Ramos (cell line): ENCODE results near the gene TIAM1.

ENCODE experiments used
- in situ Hi-C: fragments of 300-500 bp; cut with MboI; formaldehyde crosslinking; loops from one replicate; pipeline ENCODE4 v1.14.3; 2022; ENCODE audit warnings: low sequenced_read_pairs; ENCODE audit not compliant: unreplicated experiment

Gene TIAM1

DNA sequence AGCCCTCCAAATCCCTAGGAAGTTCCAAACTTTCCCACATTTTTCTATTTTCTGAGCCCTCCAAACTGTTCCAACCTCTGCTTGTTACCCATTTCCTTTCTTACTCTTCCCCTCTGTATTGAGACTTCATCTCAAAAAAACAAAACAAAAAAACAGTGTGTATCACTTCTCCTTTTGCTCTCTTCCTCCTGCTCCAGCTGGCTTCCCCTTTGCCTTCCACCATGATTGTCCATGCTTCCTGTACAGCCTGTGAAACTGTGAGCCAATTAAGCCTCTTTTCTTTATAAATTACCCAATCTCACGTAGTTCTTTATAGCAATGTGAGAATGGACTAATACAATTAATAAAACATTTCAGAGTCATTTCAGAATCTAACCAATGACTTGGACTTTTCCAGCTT is 236.2 kb downstream of the TIAM1 start:
- in situ Hi-C loops, result no loop called here

DNA sequence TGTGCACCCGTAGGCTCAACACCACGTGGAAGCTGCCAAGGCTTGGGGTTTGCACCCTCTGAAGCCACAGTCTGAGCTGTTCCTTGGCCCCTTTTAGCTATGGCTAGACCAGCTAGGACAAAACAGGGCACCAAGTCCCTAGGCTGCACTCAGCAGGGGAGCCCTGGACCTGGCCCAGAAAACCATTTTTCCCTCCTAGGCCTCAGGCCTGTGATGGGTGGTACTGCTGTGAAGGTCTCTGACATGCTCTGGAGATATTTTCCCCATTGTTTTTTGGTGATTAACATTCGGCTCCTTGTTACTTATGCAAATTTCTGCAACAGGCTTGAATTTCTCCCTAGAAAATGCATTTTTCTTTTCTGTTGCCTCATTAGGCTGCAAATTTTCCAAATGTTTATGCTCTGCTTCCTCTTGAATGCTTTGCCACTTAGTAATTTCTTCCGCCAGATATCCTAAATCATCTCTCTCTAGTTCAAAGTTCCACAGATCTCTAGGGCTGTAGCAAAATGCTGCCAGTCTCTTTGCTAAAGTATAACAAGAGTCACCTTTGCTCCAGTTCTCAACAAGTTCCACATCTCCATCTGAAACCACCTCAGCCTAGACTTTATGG is 236.8 kb downstream of the TIAM1 start:
- in situ Hi-C loops, result no loop called here

DNA sequence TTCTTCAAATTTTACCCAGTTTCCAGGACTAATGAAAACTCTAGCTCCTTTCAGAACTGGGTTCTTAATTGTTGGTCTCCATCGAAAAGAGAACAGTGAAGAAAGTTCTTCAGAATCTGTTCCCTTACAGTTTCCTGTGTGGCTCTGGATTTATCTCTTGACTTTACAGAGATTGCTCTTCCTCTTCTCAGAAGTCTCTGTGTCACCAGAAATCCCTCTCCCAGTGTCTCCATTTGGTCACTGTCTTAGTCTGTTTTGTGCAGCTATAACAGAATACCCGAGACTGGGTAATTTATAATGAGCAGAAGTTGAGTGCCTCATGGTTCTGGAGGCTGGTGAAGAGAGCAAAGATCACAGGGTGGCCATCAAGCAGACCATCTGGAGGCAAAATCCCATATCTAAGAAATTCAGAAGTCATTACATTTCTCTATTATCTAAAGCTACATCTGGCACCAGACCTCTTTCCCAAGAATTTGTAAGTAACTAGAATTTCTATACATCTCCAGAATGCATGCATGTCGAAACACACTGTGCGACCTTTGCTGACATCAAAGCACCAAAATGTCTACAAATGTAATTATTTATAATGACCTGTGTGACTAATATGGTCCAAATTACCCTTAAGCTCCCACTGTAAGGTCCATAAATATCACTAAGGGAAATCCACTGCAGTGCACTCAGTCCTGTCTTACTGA is 240.3 kb downstream of the TIAM1 start:
- in situ Hi-C loops, result no loop called here

DNA sequence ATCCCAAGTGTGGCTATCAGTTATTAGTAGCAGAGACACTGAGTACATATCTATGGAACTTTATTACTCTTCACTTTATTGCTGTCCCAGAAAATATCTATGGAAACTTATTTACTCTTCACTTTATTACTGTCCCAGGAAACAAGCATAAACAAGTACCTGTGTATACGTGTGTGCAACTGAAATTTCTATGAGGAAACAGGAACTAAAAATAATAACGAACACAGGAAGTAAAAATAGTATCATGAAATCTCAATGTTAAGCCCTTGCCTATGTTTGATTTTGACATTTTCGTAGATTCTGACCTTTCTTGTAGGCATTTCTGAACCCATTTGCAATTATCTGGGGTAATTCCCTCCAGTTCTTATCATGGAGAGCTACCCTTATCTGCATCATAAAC is 240.9 kb downstream of the TIAM1 start:
- in situ Hi-C loops, result no loop called here

DNA sequence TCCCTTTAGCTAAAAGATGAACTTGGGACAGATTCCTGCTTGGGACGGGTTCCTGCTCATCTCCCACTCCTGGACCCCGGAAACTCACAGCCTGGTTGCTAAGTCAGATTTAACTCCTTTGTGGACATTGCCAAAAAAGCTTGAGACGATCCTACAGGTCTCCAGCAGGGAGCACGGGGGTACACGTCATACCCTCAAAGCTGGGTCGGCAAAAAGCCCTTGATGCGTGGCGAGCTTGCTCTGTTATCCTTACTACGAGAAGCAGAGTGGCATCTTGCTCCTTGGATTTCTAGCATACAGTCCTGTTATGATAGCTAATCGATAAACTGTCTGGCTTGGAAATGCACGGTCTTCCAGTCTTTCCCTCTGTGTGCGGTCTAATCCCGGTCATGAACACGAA is 244.9 kb downstream of the TIAM1 start:
- in situ Hi-C loops, result loop anchor here (10.0 to 25.0 kb wide), 3 partner anchors 262 to 762 kb away; partner anchors contain the start of genes KRTAP23-1, KRTAP27-1 and KRTAP7-1

DNA sequence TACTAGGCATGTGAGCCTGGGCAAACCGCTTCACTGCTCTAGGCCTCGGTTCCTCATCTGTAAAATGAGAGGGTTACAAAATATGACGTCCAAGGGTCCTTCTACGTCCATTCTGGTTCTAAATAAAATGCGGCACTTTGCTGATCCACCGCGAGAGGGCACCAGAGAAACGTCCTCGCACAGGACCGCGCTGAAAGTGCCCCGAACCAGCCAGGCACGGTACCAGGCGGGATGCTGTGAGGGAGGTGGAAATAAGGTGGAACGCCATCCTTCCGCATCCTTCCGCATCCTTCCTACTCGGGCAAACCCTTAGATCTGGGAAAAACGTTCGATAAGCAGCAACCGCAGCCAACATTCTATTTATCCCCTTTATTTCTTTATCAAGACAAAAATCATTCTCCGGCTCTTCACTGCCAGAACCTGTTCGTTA is 245.5 kb downstream of the TIAM1 start:
- in situ Hi-C loops, result loop anchor here (10.0 to 25.0 kb wide), 3 partner anchors 261 to 761 kb away; partner anchors contain the start of genes KRTAP23-1, KRTAP27-1 and KRTAP7-1

DNA sequence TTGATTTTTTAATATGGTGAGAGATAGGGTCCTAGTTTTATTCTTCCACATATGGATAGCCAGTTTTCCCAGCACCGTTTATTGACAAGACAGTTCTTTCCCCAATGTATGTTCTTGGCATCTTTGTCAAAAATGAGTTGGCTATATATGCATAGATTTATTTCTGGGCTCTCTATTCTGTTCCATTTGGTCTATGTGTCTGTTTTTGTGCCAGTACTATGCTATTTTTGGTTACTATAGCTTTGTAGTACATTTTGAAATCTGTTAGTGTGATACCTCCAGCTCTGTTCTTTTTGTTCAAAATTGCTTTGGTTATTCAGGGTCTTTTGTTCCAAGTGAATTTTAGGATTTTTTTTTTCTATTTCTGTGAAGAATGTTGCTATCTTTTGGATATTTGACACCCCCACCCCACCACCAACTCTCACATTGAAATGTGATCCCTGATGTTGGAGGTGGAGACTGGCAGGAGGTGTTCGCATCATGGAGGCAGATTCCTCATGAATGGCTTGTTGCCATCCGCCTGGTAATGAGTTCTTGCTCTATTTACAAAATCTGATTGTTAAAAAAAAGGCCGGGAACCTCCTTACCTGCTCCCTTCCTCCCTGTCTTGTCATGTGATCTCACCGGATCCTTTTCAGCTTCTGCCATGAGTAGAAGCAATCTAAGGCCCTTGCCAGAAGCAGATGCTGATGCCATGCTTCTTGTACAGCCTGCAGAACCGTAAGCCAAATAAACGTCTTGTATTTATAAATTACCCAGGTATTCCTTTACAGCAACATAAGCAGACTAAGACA is 251.0 kb downstream of the TIAM1 start:
- in situ Hi-C loops, result loop anchor here (10.0 to 25.0 kb wide), 3 partner anchors 256 to 756 kb away; partner anchors contain the start of genes KRTAP23-1, KRTAP27-1 and KRTAP7-1

DNA sequence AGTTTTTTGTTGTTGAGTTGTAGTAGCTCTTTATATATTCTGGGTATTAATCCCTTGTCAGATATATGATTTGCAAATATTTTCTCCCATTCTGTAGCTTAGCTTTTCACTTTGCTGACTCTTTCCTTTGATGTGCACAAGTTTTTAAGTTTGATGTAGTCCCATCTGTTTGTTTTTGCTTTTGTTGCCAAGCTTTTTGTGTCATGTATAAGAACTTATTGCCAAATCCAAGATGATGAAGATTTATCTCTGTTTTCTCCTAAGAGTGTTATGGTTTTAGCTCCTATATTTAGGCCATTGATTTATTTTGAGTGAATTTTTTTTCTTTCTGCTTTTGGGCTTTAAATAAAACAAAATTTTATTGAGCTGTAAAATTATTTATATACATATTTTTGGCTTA is 253.7 kb downstream of the TIAM1 start:
- in situ Hi-C loops, result loop anchor here (10.0 to 25.0 kb wide), 3 partner anchors 253 to 753 kb away; partner anchors contain the start of genes KRTAP23-1, KRTAP27-1 and KRTAP7-1

DNA sequence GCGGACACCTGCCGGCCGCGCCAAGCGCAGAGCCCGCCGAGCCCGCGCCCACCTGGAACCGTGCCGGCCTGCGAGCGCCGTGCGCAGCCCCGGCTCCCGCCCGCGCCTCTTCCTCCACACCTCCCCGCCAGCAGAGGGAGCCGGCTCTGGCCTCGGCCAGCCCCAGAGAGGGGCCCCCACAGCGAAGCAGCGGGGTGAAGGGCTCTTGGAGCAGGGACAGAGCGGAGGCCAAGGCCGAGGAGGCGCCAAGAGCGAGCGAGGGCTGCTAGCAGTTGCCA is 255.6 kb downstream of the TIAM1 start:
- in situ Hi-C loops, result loop anchor here (25.0 kb wide), 2 partner anchors 251 to 751 kb away; partner anchors contain the start of genes KRTAP23-1, KRTAP27-1 and KRTAP7-1

DNA sequence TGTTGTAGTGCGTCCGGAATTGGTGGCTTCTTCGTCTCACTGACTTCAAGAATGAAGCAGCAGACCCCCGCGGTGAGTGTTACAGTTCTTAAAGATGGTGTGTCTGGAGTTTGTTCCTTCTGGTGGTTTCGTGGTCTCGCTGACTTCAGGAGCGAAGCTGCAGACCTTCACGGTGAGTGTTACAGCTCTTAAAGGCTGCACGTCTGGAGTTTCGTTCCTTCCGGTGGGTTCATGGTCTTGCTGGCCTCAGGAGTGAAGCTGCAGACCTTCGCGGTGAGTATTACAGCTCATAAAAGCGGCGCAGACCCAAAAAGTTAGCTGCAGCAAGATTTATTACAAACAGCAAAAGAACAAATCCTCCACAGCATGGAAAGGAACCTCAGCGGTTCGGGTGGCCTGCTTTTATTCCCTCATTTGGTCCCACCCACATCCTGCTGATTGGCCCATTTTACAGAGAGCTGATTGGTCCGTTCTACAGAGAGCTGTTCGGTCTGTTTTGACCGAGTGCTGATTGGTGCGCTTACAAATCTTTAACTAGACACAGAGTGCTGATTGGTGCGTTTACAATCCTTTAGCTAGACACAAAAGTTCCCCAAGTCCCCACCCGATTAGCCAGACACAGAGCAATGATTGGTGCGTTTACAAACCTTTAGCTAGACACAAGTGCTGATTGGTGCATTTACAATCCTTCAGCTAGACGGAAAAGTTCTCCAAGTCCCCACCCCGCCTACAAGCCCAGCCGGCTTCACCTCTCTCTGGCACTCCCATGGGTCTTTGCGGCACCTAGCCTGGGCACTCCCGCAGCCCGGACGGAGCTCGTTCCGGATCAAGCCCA is 256.2 kb downstream of the TIAM1 start:
- in situ Hi-C loops, result loop anchor here (25.0 kb wide), 2 partner anchors 251 to 751 kb away; partner anchors contain the start of genes KRTAP23-1, KRTAP27-1 and KRTAP7-1

DNA sequence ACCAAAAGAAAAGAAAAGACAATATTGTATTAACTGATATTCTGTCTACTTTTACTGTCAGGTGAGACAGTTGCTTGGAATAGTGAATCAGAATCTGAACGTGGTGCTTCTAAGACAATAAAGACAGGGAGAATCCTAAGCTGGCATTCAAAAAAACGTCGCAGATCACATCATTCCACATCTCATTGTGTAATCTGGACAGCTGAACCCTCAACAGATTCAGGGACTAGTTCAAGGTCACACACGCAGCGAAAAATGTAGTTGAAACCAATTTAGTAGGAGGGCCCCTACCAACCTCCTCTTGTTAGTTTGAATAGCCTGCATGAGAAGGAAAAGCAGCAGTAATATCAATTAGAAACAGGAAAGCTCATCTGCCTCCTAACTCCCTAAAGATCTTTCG is 259.4 kb downstream of the TIAM1 start:
- in situ Hi-C loops, result loop anchor here (25.0 kb wide), 2 partner anchors 247 to 747 kb away; partner anchors contain the start of genes KRTAP23-1, KRTAP27-1 and KRTAP7-1

DNA sequence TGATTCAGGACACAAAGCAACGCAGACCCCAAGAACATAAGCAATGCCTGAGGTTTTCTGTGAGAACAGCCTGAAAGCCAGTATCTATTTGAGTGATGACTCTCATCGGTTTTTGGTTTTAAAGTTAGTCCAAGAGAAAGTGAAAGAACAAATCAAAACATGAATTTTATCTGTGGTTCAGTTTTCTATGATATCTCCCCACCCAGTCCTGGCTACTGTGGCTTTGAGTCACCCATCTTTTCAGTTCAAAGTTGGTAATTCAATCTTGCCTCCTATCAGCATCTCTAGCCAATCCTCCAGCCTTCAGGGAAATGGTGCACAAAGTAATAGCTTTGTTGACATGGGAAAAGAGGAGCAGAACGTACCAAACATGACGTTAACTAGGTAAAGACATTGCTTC is 265.3 kb downstream of the TIAM1 start:
- in situ Hi-C loops, result loop anchor here (25.0 kb wide), 2 partner anchors 241 to 741 kb away; partner anchors contain the start of genes KRTAP23-1, KRTAP27-1 and KRTAP7-1

DNA sequence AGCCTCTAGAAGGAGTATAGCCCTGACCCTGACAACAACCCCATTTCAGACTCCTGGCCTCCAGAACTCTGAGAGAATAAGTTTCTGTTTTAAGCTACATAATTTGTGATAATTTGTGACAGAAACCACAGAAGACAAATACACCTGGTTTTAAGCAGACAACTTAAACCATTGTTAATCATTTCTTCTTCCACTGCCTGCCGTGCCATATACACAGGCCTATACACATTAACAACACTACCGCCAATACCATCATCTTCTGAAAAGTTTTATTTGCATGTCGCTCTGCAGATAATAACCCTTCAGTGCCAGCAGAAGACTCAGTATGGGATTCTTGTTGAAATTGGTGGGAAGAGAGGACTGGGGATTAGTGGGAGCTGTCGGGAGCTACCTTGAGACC is 265.8 kb downstream of the TIAM1 start:
- in situ Hi-C loops, result loop anchor here (25.0 kb wide), 2 partner anchors 241 to 741 kb away; partner anchors contain the start of genes KRTAP23-1, KRTAP27-1 and KRTAP7-1

DNA sequence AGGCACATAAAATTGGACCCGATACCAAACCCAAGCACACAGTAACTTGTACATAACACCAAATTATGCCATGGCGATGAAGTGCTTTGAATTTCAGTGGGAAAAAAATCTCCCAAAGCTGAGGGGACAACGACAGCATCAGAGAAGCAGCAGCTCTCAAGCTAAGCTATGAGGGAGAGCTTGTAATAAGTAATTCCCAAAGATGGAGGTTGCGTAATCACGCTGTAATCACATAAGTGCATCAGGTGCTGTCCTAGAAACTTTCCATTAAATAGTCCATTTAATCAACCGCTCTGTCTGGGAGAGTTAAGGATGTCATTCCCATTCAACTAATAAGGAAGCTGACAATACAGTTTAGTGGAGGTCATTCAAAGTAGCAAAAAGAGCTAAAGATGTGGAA is 268.2 kb downstream of the TIAM1 start:
- in situ Hi-C loops, result loop anchor here (25.0 kb wide), 2 partner anchors 239 to 739 kb away; partner anchors contain the start of genes KRTAP23-1, KRTAP27-1 and KRTAP7-1

DNA sequence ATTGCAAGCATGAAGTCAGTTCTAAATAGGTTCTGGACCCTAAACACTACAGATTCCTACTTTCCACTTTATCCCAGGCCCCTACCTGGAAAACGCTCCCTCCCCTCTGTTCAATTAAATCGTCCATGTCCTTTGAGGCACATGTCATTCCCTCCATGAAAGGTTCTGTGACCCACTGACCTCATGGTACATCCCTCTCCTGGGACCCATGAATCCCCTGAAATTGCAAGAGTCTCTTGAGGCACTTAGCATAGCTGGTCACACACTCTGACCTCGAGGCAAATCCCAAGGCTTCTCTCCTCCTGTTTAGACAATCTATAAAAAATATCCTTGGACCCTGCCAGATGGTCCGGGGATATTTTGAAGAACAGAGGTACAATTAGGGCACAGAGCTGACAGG is 271.5 kb downstream of the TIAM1 start:
- in situ Hi-C loops, result no loop called here
